ENCODE data around the gene DACT1. TPM values are rescaled to one million over a fixed set of nuclear protein-coding genes. Genes with fewer than 3 reads are reported as not detected.

DACT1 gene
- total and polyA plus RNA-seq, 12 donors = 1.1 to 5.5 (median 2.2) TPM

GRCh38 chr14:58677517-58677916, 39.8 kb downstream of the DACT1 start:
- TF ChIP-seq CTCF (IDR thresholded peaks at IDR 0.05) = no peak
- Histone ChIP-seq H3K4me3 (no peak overlapping the region), H3K9me3 (no peaks in the 10 kb centered on the region), H3K4me1 (no peaks in the 10 kb centered on the region), H3K27ac (no peak overlapping the region), H3K36me3 (no peaks in the 10 kb centered on the region), H3K27me3 (no peaks in the 10 kb centered on the region)
- DNase-seq = no peak
- intact Hi-C loops (cut with DNase I) = no loop called here
- 93 to 95% methylated on average over 4 of the region's 4 CpGs for WGBS, 2 donors
- ATAC-seq = no peak

GRCh38 chr14:58677996-58678395, 40.2 kb downstream of the DACT1 start:
- Histone ChIP-seq H3K4me1 (no peaks in the 10 kb centered on the region), H3K27me3 (no peaks in the 10 kb centered on the region), H3K27ac (no peak overlapping the region), H3K36me3 (no peaks in the 10 kb centered on the region), H3K9me3 (no peaks in the 10 kb centered on the region), H3K4me3 (no peak overlapping the region)
- 76 to 77% methylated on average over 1 of the region's 1 CpG for WGBS, 2 donors
- TF ChIP-seq CTCF (IDR thresholded peaks at IDR 0.05) = no peak
- no peak for ATAC-seq
- DNase-seq = no peak
- intact Hi-C loops (cut with DNase I) = no loop called here

- no peak overlapping the region for H3K4me3 ChIP-seq
- no peak for ATAC-seq
- intact Hi-C loops (cut with DNase I) = no loop called here
Observed at GRCh38 chr14:58680698-58681097, 42.9 kb downstream of the DACT1 start.

GRCh38 chr14:58687232-58687795, 49.6 kb downstream of the DACT1 start:
- no peak for TF ChIP-seq CTCF (IDR thresholded peaks at IDR 0.05)
- no peaks in the 10 kb centered on the region for H3K36me3 ChIP-seq
- intact Hi-C loops (cut with DNase I) = no loop called here
- no peak overlapping the region for H3K4me3 ChIP-seq
- DNase-seq (no peak), ATAC-seq (no peak)
- H3K4me1 ChIP-seq = no peaks in the 10 kb centered on the region
- 92 to 98% methylated on average over 26 to 27 of the region's 27 CpGs for WGBS, 2 donors
- peaks cover 0 to 23% (median 0%) of the 10 kb centered on the region in 11 donors for H3K9me3 ChIP-seq
- H3K27me3 ChIP-seq = no peaks in the 10 kb centered on the region
- H3K27ac ChIP-seq = no peak overlapping the region

More at GRCh38 chr14:58680698-58681097, 42.9 kb downstream of the DACT1 start:
- Histone ChIP-seq H3K4me1 (no peaks in the 10 kb centered on the region), H3K9me3 (peaks cover 0 to 6% (median 0%) of the 10 kb centered on the region in 11 donors), H3K27ac (no peak overlapping the region), H3K27me3 (no peaks in the 10 kb centered on the region), H3K36me3 (no peaks in the 10 kb centered on the region)
- TF ChIP-seq CTCF (IDR thresholded peaks at IDR 0.05) = no peak
- DNase-seq = no peak
- WGBS, 2 donors = 86 to 90% methylated on average over 4 of the region's 4 CpGs

Data from heart right ventricle (tissue), 16 donors.